GM13976 (cell line): ENCODE measurements around the gene CALU.

Source experiments
- DNase-seq: peaks from one replicate; pipeline ENCODE4 v3.0.0; 2012; ENCODE audit warnings: low spot score
- CTCF ChIP-seq: IDR thresholded peaks from 2 replicates; pipeline ENCODE4 v1.5.1; 2012; ENCODE audit warnings: borderline replicate concordance, mild to moderate bottlenecking; ENCODE audit not compliant: insufficient read depth; ENCODE audit errors: extremely low read depth, missing control alignments, control extremely low read depth
- in situ Hi-C: fragments of 300-500 bp; cut with MboI; formaldehyde crosslinking; loops from one replicate; pipeline ENCODE4 v1.12.0; 2022; ENCODE audit warnings: low sequenced_read_pairs, mixed read lengths, inconsistent platforms; ENCODE audit not compliant: unreplicated experiment

The CALU gene

GRCh38 chr7:128729494-128729893 is 9.7 kb upstream of the CALU start:
- no peak for DNase-seq
- TF ChIP-seq CTCF, result no peak
- in situ Hi-C loops, result no loop called here

GRCh38 chr7:128731184-128731583 is 8.0 kb upstream of the CALU start:
- no peak for DNase-seq
- in situ Hi-C loops, result no loop called here

GRCh38 chr7:128732521-128733277 is 6.5 kb upstream of the CALU start:
- TF ChIP-seq CTCF, result no peak
- no peak for DNase-seq
- in situ Hi-C loops, result no loop called here

More at GRCh38 chr7:128731184-128731583, 8.0 kb upstream of the CALU start:
- no peak for TF ChIP-seq CTCF

- in situ Hi-C loops, result no loop called here
Observed at GRCh38 chr7:128733278-128733645, 5.9 kb upstream of the CALU start.

GRCh38 chr7:128734890-128735289 is 4.3 kb upstream of the CALU start:
- no peak for DNase-seq
- in situ Hi-C loops, result no loop called here
- no peak for TF ChIP-seq CTCF

More at GRCh38 chr7:128733278-128733645, 5.9 kb upstream of the CALU start:
- no peak for TF ChIP-seq CTCF
- no peak for DNase-seq

- no peak for TF ChIP-seq CTCF
- DNase-seq, result no peak
- in situ Hi-C loops, result no loop called here
Observed at GRCh38 chr7:128735436-128735835, 3.7 kb upstream of the CALU start.

GRCh38 chr7:128737441-128737840 is 1.7 kb upstream of the CALU start:
- in situ Hi-C loops, result no loop called here
- no peak for TF ChIP-seq CTCF
- DNase-seq, result no peak
